K562 (cell line): Measurements from ENCODE around the gene ZNF74. TPM values are rescaled to one million over a fixed set of nuclear protein-coding genes. Genes with fewer than 3 reads are reported as not detected.

Source experiments
- BHLHE40 ChIP-seq: IDR thresholded peaks from 2 replicates; pipeline ENCODE4 v1.6.1; 2011; ENCODE audit warnings: low read length, improper control_type of control experiment
- BRF1 ChIP-seq: IDR thresholded peaks from 3 replicates; pipeline ENCODE4 v1.6.1; 2011; ENCODE audit warnings: borderline replicate concordance, mild to moderate bottlenecking; ENCODE audit not compliant: insufficient read length; ENCODE audit errors: extremely low read depth
- COPS2 ChIP-seq: fragments of 450-650 bp; conservative IDR thresholded peaks from 2 replicates; pipeline ENCODE4 v1.6.1; 2016; ENCODE audit warnings: mild to moderate bottlenecking, moderate library complexity
- GATAD2B ChIP-seq: fragments of 450-650 bp; IDR thresholded peaks from 2 replicates; pipeline ENCODE4 v1.6.1; 2017; ENCODE audit warnings: mild to moderate bottlenecking, borderline replicate concordance
- JUN ChIP-seq, 2 experiments: sonication (generic) in 1 of 2; formaldehyde crosslinking in 1 of 2; IDR thresholded peaks; 2 replicates each; pipeline versions ENCODE4 v1.6.1 to v1.8.0; 2012 to 2022; ENCODE audit warnings: borderline replicate concordance in 2 of 2, mild to moderate bottlenecking in 2 of 2, improper control_type of control experiment in 1 of 2, low read depth in 1 of 2, low read length in 1 of 2, missing genetic modification reagents in 1 of 2
- KAT2B ChIP-seq: IDR thresholded peaks from one replicate; pipeline ENCODE4 v1.6.1; 2012; ENCODE audit warnings: low read depth, mild to moderate bottlenecking, control low read depth, inconsistent platforms, low read length, moderate library complexity
- NFE2 ChIP-seq: IDR thresholded peaks from 2 replicates; pipeline ENCODE4 v1.6.1; 2014; ENCODE audit warnings: antibody characterized with exemption, low read depth
- NR4A1 ChIP-seq, 2 experiments: fragments of 250-450 bp in 1 of 2; fragments of 450-650 bp in 1 of 2; sonication (Bioruptor Pico) in 1 of 2; IDR thresholded peaks; 2 replicates each; pipeline versions ENCODE4 v1.4.0 to v1.6.1; 2016 to 2020; ENCODE audit warnings: mild to moderate bottlenecking in 2 of 2, missing compliant biosample characterization in 1 of 2, missing genetic modification characterization in 1 of 2, moderate library complexity in 1 of 2
- SMC3 ChIP-seq: conservative IDR thresholded peaks from 2 replicates; pipeline ENCODE4 v1.6.1; 2011; ENCODE audit warnings: low read depth, low read length, improper control_type of control experiment; ENCODE audit not compliant: insufficient read depth
- ZNF431 ChIP-seq: sonication (generic); formaldehyde crosslinking; IDR thresholded peaks from 2 replicates; pipeline ENCODE4 v1.8.0; 2022; ENCODE audit warnings: mild to moderate bottlenecking, missing genetic modification reagents
- ZNF76 ChIP-seq: fragments of 250-450 bp; sonication (Bioruptor Pico); IDR thresholded peaks from 2 replicates; pipeline ENCODE4 v1.4.0; 2020; ENCODE audit warnings: mild to moderate bottlenecking, moderate library complexity, borderline replicate concordance
- polyA plus RNA-seq, 8 experiments: library from polyadenylated mRNA; depleted of rRNA in 4 of 8; stranded (reverse) in 5 of 8; unstranded in 3 of 8; fragments of >200 nt; fragmentation: Nextera tagmentation in 2 of 8; fragmentation: Illumina TruSeq in 1 of 8; extraction: Ambion mirVana in 2 of 8; extraction: Trizol in 1 of 8; gene quantifications; 2 replicates each; pipeline versions ENCODE4 v1.2.1 to v1.2.3, GENCODE V29; 2011 to 2014; ENCODE audit warnings: inconsistent platforms in 1 of 8, missing spikeins in 1 of 8
- total RNA-seq, 7 experiments: library from RNA; depleted of rRNA in 6 of 7; stranded (reverse); fragments of >200 nt in 6 of 7; fragmentation: Illumina TruSeq in 2 of 7; extraction: Trizol in 2 of 7; gene quantifications; 2 replicates each; pipeline versions ENCODE4 v1.2.1 to v1.2.3, GENCODE V29; 2011 to 2021; ENCODE audit warnings: low replicate concordance in 1 of 7
- TF ChIP-seq, protein P1 (sequence below): fragments of 200-800 bp; sonication (Bioruptor generic); IDR thresholded peaks from 2 replicates; pipeline ENCODE4 v1.6.1; 2016; ENCODE audit warnings: missing genetic modification characterization, missing compliant biosample characterization
- TF ChIP-seq, protein P2 (sequence below): sonication (generic); formaldehyde crosslinking; IDR thresholded peaks from 2 replicates; pipeline ENCODE4 v1.8.0; 2022; ENCODE audit warnings: missing genetic modification reagents, mild to moderate bottlenecking, borderline replicate concordance
- TF ChIP-seq, protein P3 (sequence below): fragments of 450-650 bp; formaldehyde crosslinking; IDR thresholded peaks from 2 replicates; pipeline ENCODE4 v1.4.0; 2020; ENCODE audit warnings: mild to moderate bottlenecking, mixed read lengths
- TF ChIP-seq, protein P4 (sequence below): fragments of 450-650 bp; formaldehyde crosslinking; conservative IDR thresholded peaks from 2 replicates; pipeline ENCODE4 v1.4.0; 2022; ENCODE audit warnings: mild to moderate bottlenecking, missing genetic modification characterization

ZNF74 gene
- total and polyA plus RNA-seq, 9 of the 15 experiments (the other 6 are each of a cell fraction or from before 2014, with no cell fraction given): 2.4 to 53.5 (median 31.5) TPM

DNA sequence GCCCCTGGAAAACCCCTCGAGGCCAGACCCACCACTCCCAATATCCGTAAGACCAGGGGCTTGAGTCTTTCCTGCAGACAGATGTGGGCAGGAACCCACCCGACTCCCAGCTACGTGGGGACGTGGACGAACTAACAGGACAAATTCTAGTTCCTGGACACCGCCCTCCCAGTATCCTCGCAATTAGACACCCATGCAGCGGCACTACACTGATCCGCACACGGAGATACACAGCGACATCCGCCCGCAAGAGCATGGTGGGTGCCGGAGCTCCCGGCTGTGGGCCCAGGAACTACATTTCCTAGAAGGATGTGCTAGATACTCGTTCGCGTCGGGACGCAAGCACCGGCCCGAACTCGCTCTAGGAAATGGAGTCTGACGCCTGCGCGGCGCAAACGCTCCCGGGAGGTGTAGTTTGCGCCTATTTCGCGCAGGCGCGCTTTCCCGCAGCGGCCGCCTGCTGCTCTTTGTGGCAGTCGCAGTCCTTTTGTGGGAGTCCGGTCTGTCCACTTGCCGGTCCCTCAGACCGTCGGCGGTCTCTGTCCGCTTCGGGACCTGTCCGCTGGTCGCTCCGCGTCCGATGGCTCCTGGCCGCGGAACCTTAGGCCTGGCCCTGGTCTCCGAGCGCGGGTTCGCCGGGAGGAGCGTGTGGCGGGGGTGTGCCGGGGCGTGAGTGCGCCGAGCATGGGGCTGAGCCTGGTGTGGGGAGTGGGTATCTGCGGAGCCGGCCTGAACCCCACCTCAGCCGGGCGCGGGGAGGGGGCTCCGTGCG lies at the start of gene ZNF74 (continued):
- TF ChIP-seq, protein P1, sequence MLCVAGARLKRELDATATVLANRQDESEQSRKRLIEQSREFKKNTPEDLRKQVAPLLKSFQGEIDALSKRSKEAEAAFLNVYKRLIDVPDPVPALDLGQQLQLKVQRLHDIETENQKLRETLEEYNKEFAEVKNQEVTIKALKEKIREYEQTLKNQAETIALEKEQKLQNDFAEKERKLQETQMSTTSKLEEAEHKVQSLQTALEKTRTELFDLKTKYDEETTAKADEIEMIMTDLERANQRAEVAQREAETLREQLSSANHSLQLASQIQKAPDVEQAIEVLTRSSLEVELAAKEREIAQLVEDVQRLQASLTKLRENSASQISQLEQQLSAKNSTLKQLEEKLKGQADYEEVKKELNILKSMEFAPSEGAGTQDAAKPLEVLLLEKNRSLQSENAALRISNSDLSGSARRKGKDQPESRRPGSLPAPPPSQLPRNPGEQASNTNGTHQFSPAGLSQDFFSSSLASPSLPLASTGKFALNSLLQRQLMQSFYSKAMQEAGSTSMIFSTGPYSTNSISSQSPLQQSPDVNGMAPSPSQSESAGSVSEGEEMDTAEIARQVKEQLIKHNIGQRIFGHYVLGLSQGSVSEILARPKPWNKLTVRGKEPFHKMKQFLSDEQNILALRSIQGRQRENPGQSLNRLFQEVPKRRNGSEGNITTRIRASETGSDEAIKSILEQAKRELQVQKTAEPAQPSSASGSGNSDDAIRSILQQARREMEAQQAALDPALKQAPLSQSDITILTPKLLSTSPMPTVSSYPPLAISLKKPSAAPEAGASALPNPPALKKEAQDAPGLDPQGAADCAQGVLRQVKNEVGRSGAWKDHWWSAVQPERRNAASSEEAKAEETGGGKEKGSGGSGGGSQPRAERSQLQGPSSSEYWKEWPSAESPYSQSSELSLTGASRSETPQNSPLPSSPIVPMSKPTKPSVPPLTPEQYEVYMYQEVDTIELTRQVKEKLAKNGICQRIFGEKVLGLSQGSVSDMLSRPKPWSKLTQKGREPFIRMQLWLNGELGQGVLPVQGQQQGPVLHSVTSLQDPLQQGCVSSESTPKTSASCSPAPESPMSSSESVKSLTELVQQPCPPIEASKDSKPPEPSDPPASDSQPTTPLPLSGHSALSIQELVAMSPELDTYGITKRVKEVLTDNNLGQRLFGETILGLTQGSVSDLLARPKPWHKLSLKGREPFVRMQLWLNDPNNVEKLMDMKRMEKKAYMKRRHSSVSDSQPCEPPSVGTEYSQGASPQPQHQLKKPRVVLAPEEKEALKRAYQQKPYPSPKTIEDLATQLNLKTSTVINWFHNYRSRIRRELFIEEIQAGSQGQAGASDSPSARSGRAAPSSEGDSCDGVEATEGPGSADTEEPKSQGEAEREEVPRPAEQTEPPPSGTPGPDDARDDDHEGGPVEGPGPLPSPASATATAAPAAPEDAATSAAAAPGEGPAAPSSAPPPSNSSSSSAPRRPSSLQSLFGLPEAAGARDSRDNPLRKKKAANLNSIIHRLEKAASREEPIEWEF (CRISPR knock-in tag): no peak
- TF ChIP-seq NFE2 (no peak), KAT2B (peak; percentile 80), NR4A1 (CRISPR knock-in tag; IDR thresholded peaks at IDR 0.05) (peak; percentile 86), NR4A1 (tag; IDR thresholded peaks at IDR 0.05) (peak; percentile 90), ZNF76 (CRISPR knock-in tag) (0 out of 2 replicates have a peak, but pooled peaks have one; percentile 89), BHLHE40 (peak; percentile 71; the same call in 1 of the 2 replicates), JUN (IDR thresholded peaks at IDR 0.05; ENCODE audit: borderline replicate concordance, low read depth, low read length) (peak; percentile 74), JUN (CRISPR knock-in tag; IDR thresholded peaks at IDR 0.05; ENCODE audit: borderline replicate concordance) (no peak), SMC3 (no peak; the same call in 1 of the 2 replicates), ZNF431 (CRISPR knock-in tag) (no peak), BRF1 (no peak), GATAD2B (no peak), COPS2 (no peak)
- TF ChIP-seq, protein P2, sequence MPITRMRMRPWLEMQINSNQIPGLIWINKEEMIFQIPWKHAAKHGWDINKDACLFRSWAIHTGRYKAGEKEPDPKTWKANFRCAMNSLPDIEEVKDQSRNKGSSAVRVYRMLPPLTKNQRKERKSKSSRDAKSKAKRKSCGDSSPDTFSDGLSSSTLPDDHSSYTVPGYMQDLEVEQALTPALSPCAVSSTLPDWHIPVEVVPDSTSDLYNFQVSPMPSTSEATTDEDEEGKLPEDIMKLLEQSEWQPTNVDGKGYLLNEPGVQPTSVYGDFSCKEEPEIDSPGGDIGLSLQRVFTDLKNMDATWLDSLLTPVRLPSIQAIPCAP: no peak
- TF ChIP-seq, protein P3, sequence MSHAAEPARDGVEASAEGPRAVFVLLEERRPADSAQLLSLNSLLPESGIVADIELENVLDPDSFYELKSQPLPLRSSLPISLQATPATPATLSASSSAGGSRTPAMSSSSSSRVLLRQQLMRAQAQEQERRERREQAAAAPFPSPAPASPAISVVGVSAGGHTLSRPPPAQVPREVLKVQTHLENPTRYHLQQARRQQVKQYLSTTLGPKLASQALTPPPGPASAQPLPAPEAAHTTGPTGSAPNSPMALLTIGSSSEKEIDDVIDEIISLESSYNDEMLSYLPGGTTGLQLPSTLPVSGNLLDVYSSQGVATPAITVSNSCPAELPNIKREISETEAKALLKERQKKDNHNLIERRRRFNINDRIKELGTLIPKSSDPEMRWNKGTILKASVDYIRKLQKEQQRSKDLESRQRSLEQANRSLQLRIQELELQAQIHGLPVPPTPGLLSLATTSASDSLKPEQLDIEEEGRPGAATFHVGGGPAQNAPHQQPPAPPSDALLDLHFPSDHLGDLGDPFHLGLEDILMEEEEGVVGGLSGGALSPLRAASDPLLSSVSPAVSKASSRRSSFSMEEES: peak; percentile 1; the same call in 1 of the 2 replicates
- TF ChIP-seq, protein P4, sequence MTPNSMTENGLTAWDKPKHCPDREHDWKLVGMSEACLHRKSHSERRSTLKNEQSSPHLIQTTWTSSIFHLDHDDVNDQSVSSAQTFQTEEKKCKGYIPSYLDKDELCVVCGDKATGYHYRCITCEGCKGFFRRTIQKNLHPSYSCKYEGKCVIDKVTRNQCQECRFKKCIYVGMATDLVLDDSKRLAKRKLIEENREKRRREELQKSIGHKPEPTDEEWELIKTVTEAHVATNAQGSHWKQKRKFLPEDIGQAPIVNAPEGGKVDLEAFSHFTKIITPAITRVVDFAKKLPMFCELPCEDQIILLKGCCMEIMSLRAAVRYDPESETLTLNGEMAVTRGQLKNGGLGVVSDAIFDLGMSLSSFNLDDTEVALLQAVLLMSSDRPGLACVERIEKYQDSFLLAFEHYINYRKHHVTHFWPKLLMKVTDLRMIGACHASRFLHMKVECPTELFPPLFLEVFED (CRISPR knock-in tag): peak; percentile 93
